Measurements from ENCODE around the gene TSEN34.
"Not testable (repeated sequence)": the region's sequence is repeated elsewhere in the genome, so short reads cannot be mapped to it uniquely, and the experiment has no call there.

TSEN34 gene

DNA sequence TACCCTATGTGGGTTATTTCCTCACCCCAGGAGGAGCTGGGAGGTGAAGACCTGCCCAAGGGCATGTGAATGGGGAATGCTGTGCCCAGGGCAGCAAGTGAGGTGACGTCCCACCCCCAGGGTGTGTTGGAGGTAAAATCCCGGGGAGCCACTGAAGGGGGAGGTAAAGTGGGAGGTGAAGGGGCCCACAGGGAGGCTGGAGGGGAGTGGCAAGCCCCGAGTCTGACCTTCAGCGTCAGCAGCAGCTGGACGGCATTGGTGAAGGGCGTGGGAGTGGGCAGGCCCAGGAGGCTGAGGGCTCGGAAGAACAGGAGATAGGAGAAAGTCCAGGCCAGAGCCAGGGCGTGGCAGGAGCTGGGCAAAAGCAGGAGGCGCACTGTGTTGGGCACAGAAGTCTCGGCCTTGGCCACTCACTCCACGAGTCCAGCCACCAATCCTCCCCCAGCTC, 4.2 kb upstream of the TSEN34 start:
- Mint-ChIP-seq H3K4me3 (peak overlapping the region; percentile 89), H3K27me3 (no peaks in the 10 kb centered on the region), H3K4me1 (peaks cover 32% of the 10 kb centered on the region), H3K36me3 (peaks cover 12% of the 10 kb centered on the region), H3K9me3 (no peaks in the 10 kb centered on the region), H3K27ac (peak overlapping the region; percentile 73)
- CTCF ChIA-PET = no interaction called here
- DNase-seq = no peak

- Mint-ChIP-seq H3K27ac (peak overlapping the region; percentile 96), H3K36me3 (peaks cover 16% of the 10 kb centered on the region), H3K27me3 (no peaks in the 10 kb centered on the region), H3K4me1 (peaks cover 43% of the 10 kb centered on the region), H3K9me3 (no peaks in the 10 kb centered on the region), H3K4me3 (peak overlapping the region; percentile 89)
- CTCF ChIA-PET = interaction anchor here (0.7 to 2.5 kb wide), 4 partner anchors 10 to 43 kb away, joined by 3 to 10 read pairs (median 4); no protein-coding TSS in a partner anchor
- peak; percentile 70 for DNase-seq
Measured at GRCh38 chr19:54188215-54188871, 2.8 kb upstream of the TSEN34 start.

DNA sequence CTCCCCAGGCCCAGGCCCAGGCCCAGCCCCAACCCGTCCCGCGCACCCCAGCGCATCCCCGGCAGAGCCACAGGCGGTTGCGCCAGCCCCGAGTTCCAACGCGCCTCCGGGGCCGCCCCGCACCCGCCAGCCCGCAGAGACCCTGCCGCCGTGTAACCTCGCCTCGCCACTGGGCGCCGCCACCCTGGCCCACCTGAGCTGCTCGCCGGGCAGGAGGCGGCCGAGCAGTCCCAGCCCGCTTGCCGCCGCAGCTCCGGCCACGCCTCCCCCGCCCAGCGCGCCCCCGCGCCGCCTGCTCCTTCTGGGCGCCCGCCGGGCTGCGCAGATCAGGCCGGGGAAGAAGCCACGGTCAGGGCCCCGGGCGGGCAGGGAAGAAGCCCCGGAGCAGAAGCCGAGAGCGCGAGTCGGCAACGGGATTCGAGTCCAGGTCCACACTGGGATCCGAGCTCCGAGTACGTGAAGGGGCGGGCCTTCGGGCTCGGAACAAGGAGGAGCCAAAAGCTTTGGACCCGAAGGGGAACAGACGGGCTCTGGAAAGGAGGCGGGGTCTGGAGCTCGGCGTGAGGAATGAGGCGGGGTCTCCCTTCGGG, 1.9 kb upstream of the TSEN34 start, which contains the start of gene MBOAT7:
Gene MBOAT7 (minus strand): TSS at position 436 of the 590 bp plus-strand sequence. CDS start 1,072 bp downstream, outside the sequence.
- H3K4me3 Mint-ChIP-seq = peak within 1 kb of the TSS; percentile 89
- H3K9me3 Mint-ChIP-seq = no peaks in the 10 kb centered on the region
- H3K4me1 Mint-ChIP-seq = peaks cover 44% of the 10 kb centered on the region
- DNase-seq = no peak
- H3K36me3 Mint-ChIP-seq = peaks cover 17% of the 10 kb centered on the region
- peak within 1 kb of the TSS; percentile 96 for H3K27ac Mint-ChIP-seq
- CTCF ChIA-PET = interaction anchor here (0.7 to 2.5 kb wide), 5 partner anchors 9 to 38 kb away, joined by 3 to 10 read pairs (median 4); partner anchors contain the start of gene LENG1
- H3K27me3 Mint-ChIP-seq = no peaks in the 10 kb centered on the region

GRCh38 chr19:54189735-54190502, 1.2 kb upstream of the TSEN34 start:
- Mint-ChIP-seq H3K4me3 (peak overlapping the region; percentile 89), H3K4me1 (peaks cover 45% of the 10 kb centered on the region), H3K36me3 (peaks cover 19% of the 10 kb centered on the region), H3K27ac (peak overlapping the region; percentile 96), H3K9me3 (no peaks in the 10 kb centered on the region), H3K27me3 (no peaks in the 10 kb centered on the region)
- peak; percentile 100 for DNase-seq
- CTCF ChIA-PET = interaction anchor here (0.7 to 2.5 kb wide), 5 partner anchors 9 to 37 kb away, joined by 3 to 10 read pairs (median 4); partner anchors contain the start of gene LENG1

DNA sequence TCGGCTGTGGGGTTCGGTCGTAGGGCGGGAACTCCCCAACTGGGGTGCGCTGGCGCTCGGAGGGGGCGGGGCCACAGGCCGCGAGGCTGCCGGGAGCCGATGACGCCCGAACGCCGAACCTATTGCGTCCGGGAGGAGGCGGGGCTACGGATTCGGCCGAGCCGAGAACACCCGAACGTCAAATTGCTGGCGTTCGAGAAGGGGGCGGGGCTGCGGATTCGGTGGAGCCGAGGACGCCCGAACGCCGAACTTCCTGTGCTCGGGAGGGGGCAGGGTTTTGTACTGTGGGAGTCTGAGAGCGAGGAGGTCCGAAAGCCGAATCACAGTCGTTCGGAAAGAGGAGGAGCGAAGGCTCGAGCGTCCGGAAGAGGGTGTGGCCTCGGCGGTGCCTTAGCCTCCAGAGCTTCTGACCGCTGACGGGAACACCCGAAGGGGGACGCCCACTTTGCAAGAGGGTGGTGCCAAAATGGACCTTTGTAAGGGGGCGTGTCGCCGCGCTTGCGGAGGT, 551 bp upstream of the TSEN34 start:
- Mint-ChIP-seq H3K27ac (peak overlapping the region; percentile 96), H3K4me3 (peak overlapping the region; percentile 89), H3K36me3 (peaks cover 20% of the 10 kb centered on the region), H3K27me3 (no peaks in the 10 kb centered on the region), H3K4me1 (peaks cover 46% of the 10 kb centered on the region), H3K9me3 (no peaks in the 10 kb centered on the region)
- DNase-seq = peak; percentile 100
- CTCF ChIA-PET = no interaction called here

DNA sequence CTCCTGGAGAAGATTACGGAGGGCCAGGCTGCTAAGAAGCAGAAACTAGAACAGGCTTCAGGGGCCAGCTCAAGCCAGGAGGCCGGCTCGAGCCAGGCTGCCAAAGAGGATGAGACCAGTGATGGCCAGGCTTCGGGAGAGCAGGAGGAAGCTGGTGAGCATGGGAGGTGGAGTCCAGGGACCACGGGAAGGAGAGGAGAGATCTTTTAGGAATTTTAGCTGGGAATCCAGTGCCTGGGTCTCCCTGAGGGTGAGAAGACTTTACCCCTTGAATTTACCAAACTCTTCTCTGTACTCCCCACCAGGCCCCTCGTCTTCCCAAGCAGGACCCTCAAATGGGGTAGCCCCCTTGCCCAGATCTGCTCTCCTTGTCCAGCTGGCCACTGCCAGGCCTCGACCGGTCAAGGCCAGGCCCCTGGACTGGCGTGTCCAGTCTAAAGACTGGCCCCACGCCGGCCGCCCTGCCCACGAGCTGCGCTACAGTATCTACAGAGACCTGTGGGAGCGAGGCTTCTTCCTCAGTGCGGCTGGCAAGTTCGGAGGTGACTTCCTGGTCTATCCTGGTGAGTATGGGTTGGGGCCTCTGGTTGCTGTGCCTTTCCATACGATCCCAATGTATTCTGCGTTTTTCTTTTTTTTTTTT, 824 bp downstream of the TSEN34 start:
- no peak for DNase-seq
- Mint-ChIP-seq H3K36me3 (peaks cover 18% of the 10 kb centered on the region), H3K4me1 (peaks cover 39% of the 10 kb centered on the region), H3K27ac (peak overlapping the region; percentile 88), H3K4me3 (peak overlapping the region; percentile 89), H3K9me3 (no peaks in the 10 kb centered on the region), H3K27me3 (no peaks in the 10 kb centered on the region)
- CTCF ChIA-PET = interaction anchor here (0.7 to 1.2 kb wide), 2 partner anchors 74 to 75 kb away, joined by 3 read pairs; no protein-coding TSS in a partner anchor

DNA sequence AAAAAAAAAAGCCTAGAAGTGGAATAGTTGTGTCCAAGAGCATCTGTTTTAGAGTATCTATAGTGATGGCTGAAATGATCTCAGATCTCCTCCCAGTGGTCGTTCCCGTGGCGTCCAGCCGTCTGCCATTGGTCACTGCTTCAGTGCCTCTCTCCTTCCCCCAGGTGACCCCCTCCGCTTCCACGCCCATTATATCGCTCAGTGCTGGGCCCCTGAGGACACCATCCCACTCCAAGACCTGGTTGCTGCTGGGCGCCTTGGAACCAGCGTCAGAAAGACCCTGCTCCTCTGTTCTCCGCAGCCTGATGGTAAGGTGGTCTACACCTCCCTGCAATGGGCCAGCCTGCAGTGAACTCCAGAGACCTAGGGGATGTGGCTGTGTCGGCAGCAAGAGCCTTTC, 1.9 kb downstream of the TSEN34 start:
- no peak for DNase-seq
- no peaks in the 10 kb centered on the region for H3K9me3 Mint-ChIP-seq
- H3K4me3 Mint-ChIP-seq = peak overlapping the region; percentile 89
- H3K27me3 Mint-ChIP-seq = no peaks in the 10 kb centered on the region
- peaks cover 16% of the 10 kb centered on the region for H3K36me3 Mint-ChIP-seq
- H3K27ac Mint-ChIP-seq = no peak overlapping the region
- CTCF ChIA-PET = interaction anchor here (0.7 kb wide), 1 partner anchor 74 kb away, joined by 3 read pairs; no protein-coding TSS in a partner anchor
- H3K4me1 Mint-ChIP-seq = peaks cover 28% of the 10 kb centered on the region

DNA sequence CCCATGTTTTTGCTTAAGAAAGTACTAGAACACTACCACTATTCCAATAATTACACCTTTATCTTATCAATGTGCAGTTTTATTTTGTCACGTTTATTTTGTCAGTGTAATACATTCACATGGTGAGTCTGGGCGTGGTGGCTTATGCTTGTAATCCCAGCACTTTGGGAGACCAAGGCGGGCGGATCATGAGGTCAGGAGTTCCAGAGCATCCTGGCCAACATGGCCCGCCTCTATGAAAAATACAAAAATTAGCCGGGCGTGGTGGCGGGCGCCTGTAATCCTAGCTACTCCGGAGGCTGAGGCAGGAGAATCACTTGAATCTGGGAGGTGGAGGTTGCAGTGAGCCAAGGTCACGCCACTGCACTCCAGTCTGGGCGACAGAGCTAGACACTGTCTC, 3.4 kb downstream of the TSEN34 start:
- not testable (repeated sequence) for H3K9me3 Mint-ChIP-seq, H3K4me3 Mint-ChIP-seq, H3K27ac Mint-ChIP-seq, DNase-seq, H3K27me3 Mint-ChIP-seq
- Mint-ChIP-seq H3K4me1 (peaks cover 25% of the 10 kb centered on the region), H3K36me3 (peaks cover 16% of the 10 kb centered on the region)
- CTCF ChIA-PET = interaction anchor here (0.9 kb wide), 1 partner anchor 25 kb away, joined by 3 read pairs; no protein-coding TSS in a partner anchor

- Mint-ChIP-seq H3K4me3 (no peak overlapping the region), H3K27me3 (no peaks in the 10 kb centered on the region), H3K36me3 (peaks cover 24% of the 10 kb centered on the region), H3K9me3 (no peaks in the 10 kb centered on the region), H3K27ac (no peak overlapping the region), H3K4me1 (peaks cover 29% of the 10 kb centered on the region)
- CTCF ChIA-PET = interaction anchor here (1.5 kb wide), 1 partner anchor 27 kb away, joined by 4 read pairs; no protein-coding TSS in a partner anchor
- no peak for DNase-seq
Measured at GRCh38 chr19:54196536-54196935, 5.4 kb downstream of the TSEN34 start.

GRCh38 chr19:54197121-54197520, 6.0 kb downstream of the TSEN34 start:
- CTCF ChIA-PET = interaction anchor here (1.5 kb wide), 1 partner anchor 27 kb away, joined by 4 read pairs; no protein-coding TSS in a partner anchor
- Mint-ChIP-seq H3K9me3 (no peaks in the 10 kb centered on the region), H3K36me3 (peaks cover 26% of the 10 kb centered on the region), H3K4me1 (peaks cover 29% of the 10 kb centered on the region), H3K27me3 (no peaks in the 10 kb centered on the region), H3K4me3 (no peak overlapping the region), H3K27ac (no peak overlapping the region)
- no peak for DNase-seq

- H3K9me3 Mint-ChIP-seq = no peaks in the 10 kb centered on the region
- H3K27me3 Mint-ChIP-seq = no peaks in the 10 kb centered on the region
- no peak for DNase-seq
- peaks cover 43% of the 10 kb centered on the region for H3K36me3 Mint-ChIP-seq
- H3K4me1 Mint-ChIP-seq = peaks cover 42% of the 10 kb centered on the region
- peak overlapping the region; percentile 73 for H3K27ac Mint-ChIP-seq
- peak overlapping the region; percentile 98 for H3K4me3 Mint-ChIP-seq
- CTCF ChIA-PET = no interaction called here
Measured at GRCh38 chr19:54199401-54199800, 8.3 kb downstream of the TSEN34 start.

DNA sequence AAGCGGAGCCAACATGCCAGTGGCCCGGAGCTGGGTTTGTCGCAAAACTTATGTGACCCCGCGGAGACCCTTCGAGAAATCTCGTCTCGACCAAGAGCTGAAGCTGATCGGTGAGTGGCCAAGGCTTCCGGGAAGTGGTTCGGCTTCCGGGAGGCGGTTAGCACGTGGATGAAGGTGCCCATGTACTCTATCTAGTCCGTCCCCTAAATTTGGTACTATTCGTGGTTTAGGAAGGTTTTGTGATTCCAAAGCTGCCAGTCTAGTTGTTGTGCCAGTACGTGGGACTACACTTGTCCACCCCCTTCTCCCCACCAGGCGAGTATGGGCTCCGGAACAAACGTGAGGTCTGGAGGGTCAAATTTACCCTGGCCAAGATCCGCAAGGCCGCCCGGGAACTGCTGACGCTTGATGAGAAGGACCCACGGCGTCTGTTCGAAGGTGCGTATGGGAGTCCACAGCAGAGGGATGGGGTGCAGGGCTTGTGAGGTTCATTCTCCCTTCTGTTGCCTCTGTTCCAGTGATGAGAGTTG, 10.1 kb downstream of the TSEN34 start:
- Mint-ChIP-seq H3K36me3 (peaks cover 54% of the 10 kb centered on the region), H3K9me3 (no peaks in the 10 kb centered on the region), H3K27me3 (no peaks in the 10 kb centered on the region), H3K27ac (peak overlapping the region; percentile 98), H3K4me1 (peaks cover 58% of the 10 kb centered on the region), H3K4me3 (peak overlapping the region; percentile 98)
- CTCF ChIA-PET = no interaction called here
- DNase-seq = no peak

- no peaks in the 10 kb centered on the region for H3K27me3 Mint-ChIP-seq
- H3K36me3 Mint-ChIP-seq = peaks cover 62% of the 10 kb centered on the region
- H3K9me3 Mint-ChIP-seq = no peaks in the 10 kb centered on the region
- DNase-seq = no peak
- CTCF ChIA-PET = no interaction called here
- H3K27ac Mint-ChIP-seq = peak overlapping the region; percentile 98
- peaks cover 65% of the 10 kb centered on the region for H3K4me1 Mint-ChIP-seq
- peak overlapping the region; percentile 98 for H3K4me3 Mint-ChIP-seq
Measured at GRCh38 chr19:54201980-54202379, 10.9 kb downstream of the TSEN34 start.
